ENCODE data around the gene KCNT2. TPM values are rescaled to one million over a fixed set of nuclear protein-coding genes. Genes with fewer than 3 reads are reported as not detected.

Gene KCNT2
- total and polyA plus RNA-seq, 9 of the 15 experiments (the other 6 are each of a cell fraction or from before 2014, with no cell fraction given) = 0.13 to 0.73 (median 0.28) TPM

DNA sequence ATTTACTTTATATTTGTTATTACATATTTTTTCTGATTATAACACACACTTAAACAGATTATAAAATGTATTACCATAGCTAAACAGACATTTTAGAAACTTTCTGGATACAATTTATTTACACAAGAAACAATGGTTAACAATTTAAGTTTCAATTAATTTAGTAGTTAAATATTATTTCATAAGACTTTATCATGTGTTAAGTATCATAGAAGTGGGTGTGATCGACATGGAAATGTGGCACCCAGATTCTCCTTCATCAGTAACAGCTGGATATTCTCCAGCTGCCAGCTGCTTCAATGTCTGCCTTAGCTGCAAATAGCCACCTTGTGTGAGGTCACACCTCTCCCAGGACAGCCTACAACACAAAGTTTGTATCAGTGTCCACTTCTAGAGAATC, 97.8 kb downstream of the KCNT2 start:
- DNase-seq (ENCODE audit: extremely low read depth in 1 of 4, low spot score in 3 of 4) (no peak), FAIRE-seq (no peak), ATAC-seq (peak; percentile 54; the same call in 2 of the 3 replicates)
- WGBS (ENCODE audit: insufficient coverage, low coverage, missing lambda C conversion rate) = 44% methylated on average over 1 of the region's 1 CpG
- in situ Hi-C loops (cut with MboI) = no loop called here
- TF ChIP-seq, protein P1, sequence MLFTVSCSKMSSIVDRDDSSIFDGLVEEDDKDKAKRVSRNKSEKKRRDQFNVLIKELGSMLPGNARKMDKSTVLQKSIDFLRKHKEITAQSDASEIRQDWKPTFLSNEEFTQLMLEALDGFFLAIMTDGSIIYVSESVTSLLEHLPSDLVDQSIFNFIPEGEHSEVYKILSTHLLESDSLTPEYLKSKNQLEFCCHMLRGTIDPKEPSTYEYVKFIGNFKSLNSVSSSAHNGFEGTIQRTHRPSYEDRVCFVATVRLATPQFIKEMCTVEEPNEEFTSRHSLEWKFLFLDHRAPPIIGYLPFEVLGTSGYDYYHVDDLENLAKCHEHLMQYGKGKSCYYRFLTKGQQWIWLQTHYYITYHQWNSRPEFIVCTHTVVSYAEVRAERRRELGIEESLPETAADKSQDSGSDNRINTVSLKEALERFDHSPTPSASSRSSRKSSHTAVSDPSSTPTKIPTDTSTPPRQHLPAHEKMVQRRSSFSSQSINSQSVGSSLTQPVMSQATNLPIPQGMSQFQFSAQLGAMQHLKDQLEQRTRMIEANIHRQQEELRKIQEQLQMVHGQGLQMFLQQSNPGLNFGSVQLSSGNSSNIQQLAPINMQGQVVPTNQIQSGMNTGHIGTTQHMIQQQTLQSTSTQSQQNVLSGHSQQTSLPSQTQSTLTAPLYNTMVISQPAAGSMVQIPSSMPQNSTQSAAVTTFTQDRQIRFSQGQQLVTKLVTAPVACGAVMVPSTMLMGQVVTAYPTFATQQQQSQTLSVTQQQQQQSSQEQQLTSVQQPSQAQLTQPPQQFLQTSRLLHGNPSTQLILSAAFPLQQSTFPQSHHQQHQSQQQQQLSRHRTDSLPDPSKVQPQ (CRISPR knock-in tag; IDR thresholded peaks at IDR 0.05; ENCODE audit: borderline replicate concordance) = no peak
- TF ChIP-seq LCOR (CRISPR knock-in tag; IDR thresholded peaks at IDR 0.05) (no peak), MEIS2 (IDR thresholded peaks at IDR 0.05; ENCODE audit: partially characterized antibody) (no peak), ARHGAP35 (IDR thresholded peaks at IDR 0.05; ENCODE audit: partially characterized antibody) (no peak), FOXA1 (IDR thresholded peaks at IDR 0.05; ENCODE audit: borderline replicate concordance) (no peak), ZNF431 (CRISPR knock-in tag; IDR thresholded peaks at IDR 0.05) (no peak), ELF2 (CRISPR knock-in tag; IDR thresholded peaks at IDR 0.05) (no peak), BACH1 (tag; IDR thresholded peaks at IDR 0.05) (no peak), KLF6 (CRISPR knock-in tag; IDR thresholded peaks at IDR 0.05; ENCODE audit: borderline replicate concordance) (no peak), TOE1 (IDR thresholded peaks at IDR 0.05; ENCODE audit: borderline replicate concordance) (no peak), TOE1 (CRISPR knock-in tag; IDR thresholded peaks at IDR 0.05; ENCODE audit: borderline replicate concordance, low read depth) (no peak), PHB2 (IDR thresholded peaks at IDR 0.05; ENCODE audit: low read depth) (no peak)
- Histone ChIP-seq H3K4me1 (replicated peaks in 1 of 2; ENCODE audit: control insufficient read depth in 2 of 2, insufficient read depth in 2 of 2, low read length in 2 of 2) (peaks cover 0 to 3% of the 10 kb centered on the region in 2 experiments; a peak in 1 of 5 replicates), H2AFZ (ENCODE audit: low read depth, low read length) (no peak overlapping the region), H3K9ac (ENCODE audit: insufficient read depth in 1 of 2, low read depth in 2 of 2, low read length in 2 of 2) (no peak overlapping the region), H3K36me3 (ENCODE audit: control insufficient read depth, insufficient read depth, low read length) (no peaks in the 10 kb centered on the region), H3K27ac (ENCODE audit: extremely low read depth, low read depth, low read length) (no peak overlapping the region), H3K4me3 (no peak overlapping the region), H3K27me3 (ENCODE audit: control insufficient read depth in 2 of 2, insufficient read depth in 2 of 2, low read length in 2 of 2) (no peaks in the 10 kb centered on the region), H3K9me3 (replicated peaks; ENCODE audit: control insufficient read depth, insufficient read depth, low read depth, low read length) (no peaks in the 10 kb centered on the region), H3K4me2 (ENCODE audit: insufficient read depth, low read length) (no peak overlapping the region; the same call in 1 of the 2 replicates), H4K20me1 (replicated peaks; ENCODE audit: control insufficient read depth, insufficient read depth, low read length) (no peaks in the 10 kb centered on the region), H3K9me1 (ENCODE audit: control insufficient read depth, insufficient read depth, low read length) (no peaks in the 10 kb centered on the region), H3K79me2 (ENCODE audit: control insufficient read depth, insufficient read depth, low read length) (no peaks in the 10 kb centered on the region)
- intact Hi-C loops (cut with micrococcal nuclease) = no loop called here
- no TSS peak for BruUV-seq (replicated peaks)
- ChIA-PET CTCF (ENCODE audit: low intra/inter-chr PET ratio) (no interaction called here), POLR2A (interaction anchor here (0.8 to 1.0 kb wide), 2 partner anchors 16 to 28 kb away, joined by 3 read pairs; no protein-coding TSS in a partner anchor)
